SU-DHL-6 (cell line): ENCODE results near the gene KIF5C.

Experiments used
- EZH2phosphoT487 ChIP-seq: fragments of 200-600 bp; sonication (generic), shearing (Covaris generic); conservative IDR thresholded peaks from 2 replicates; pipeline ENCODE4 v1.6.1; 2018; ENCODE audit warnings: mild to moderate bottlenecking, antibody characterized with exemption, low read length, moderate library complexity, mixed read lengths
- TF ChIP-seq, protein P1 (sequence below): fragments of 200-600 bp; sonication (generic); IDR thresholded peaks from one replicate; pipeline ENCODE4 v1.5.1; 2017; ENCODE audit warnings: antibody characterized with exemption, mild to moderate bottlenecking, low read length, moderate library complexity; ENCODE audit not compliant: insufficient read depth, poor library complexity, severe bottlenecking

DNA sequence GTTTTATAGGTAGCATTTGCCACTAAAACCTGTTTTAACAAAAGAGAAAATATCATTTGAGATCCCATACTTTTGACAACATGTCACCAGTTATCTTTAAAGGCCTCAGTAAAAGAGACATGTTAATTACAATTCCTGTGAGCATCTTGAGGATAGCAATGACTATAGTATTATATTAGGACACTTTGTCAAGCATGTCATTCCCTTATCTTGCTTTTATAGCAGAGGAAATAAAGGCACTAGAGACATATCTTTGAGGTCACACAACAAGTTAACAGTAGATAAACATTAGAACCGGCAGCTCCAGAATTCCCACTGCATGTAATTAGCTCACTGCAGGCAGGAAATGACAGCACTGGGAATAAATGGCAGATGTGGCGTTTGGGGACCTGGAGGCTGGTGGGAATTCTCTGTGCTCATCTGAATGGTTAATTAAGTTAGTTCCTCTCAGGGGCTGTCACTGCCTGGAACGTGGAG is 189.4 kb downstream of the KIF5C start:
- TF ChIP-seq, protein P1, sequence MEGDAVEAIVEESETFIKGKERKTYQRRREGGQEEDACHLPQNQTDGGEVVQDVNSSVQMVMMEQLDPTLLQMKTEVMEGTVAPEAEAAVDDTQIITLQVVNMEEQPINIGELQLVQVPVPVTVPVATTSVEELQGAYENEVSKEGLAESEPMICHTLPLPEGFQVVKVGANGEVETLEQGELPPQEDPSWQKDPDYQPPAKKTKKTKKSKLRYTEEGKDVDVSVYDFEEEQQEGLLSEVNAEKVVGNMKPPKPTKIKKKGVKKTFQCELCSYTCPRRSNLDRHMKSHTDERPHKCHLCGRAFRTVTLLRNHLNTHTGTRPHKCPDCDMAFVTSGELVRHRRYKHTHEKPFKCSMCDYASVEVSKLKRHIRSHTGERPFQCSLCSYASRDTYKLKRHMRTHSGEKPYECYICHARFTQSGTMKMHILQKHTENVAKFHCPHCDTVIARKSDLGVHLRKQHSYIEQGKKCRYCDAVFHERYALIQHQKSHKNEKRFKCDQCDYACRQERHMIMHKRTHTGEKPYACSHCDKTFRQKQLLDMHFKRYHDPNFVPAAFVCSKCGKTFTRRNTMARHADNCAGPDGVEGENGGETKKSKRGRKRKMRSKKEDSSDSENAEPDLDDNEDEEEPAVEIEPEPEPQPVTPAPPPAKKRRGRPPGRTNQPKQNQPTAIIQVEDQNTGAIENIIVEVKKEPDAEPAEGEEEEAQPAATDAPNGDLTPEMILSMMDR: no peak
- TF ChIP-seq EZH2phosphoT487: no peak
